SK-N-SH (cell line): ENCODE results near the gene NOTCH1.

ENCODE experiments used
- EZH2phosphoT487 ChIP-seq: fragments of 200-600 bp; sonication (generic); IDR thresholded peaks from 2 replicates; pipeline ENCODE4 v1.6.1; 2017; ENCODE audit warnings: low read depth, mixed run types, mild to moderate bottlenecking, antibody characterized with exemption, moderate library complexity, borderline replicate concordance
- FOXJ3 ChIP-seq: sonication (generic); formaldehyde crosslinking; IDR thresholded peaks from 2 replicates; pipeline ENCODE4 v1.5.1; 2020; ENCODE audit warnings: mild to moderate bottlenecking, missing genetic modification reagents
- GABPA ChIP-seq: IDR thresholded peaks from 2 replicates; pipeline ENCODE4 v1.4.0; 2012; ENCODE audit warnings: low read depth, mild to moderate bottlenecking
- POLR2AphosphoS5 ChIP-seq: IDR thresholded peaks from 2 replicates; pipeline ENCODE4 v1.6.1; 2012; ENCODE audit warnings: low read depth, low read length
- SMC3 ChIP-seq: IDR thresholded peaks from 2 replicates; pipeline ENCODE4 v1.6.1; 2012; ENCODE audit warnings: low read depth, low read length, improper control_type of control experiment
- TF ChIP-seq, protein P1 (sequence below): fragments of 200-600 bp; sonication (generic); IDR thresholded peaks from 2 replicates; pipeline ENCODE4 v1.6.1; 2017; ENCODE audit warnings: antibody characterized with exemption, mild to moderate bottlenecking, moderate library complexity
- TF ChIP-seq, protein P2 (sequence below): IDR thresholded peaks from 2 replicates; pipeline ENCODE4; 2012
- TF ChIP-seq, protein P3 (sequence below): IDR thresholded peaks from 2 replicates; pipeline ENCODE4 v1.6.1; 2012; ENCODE audit warnings: mild to moderate bottlenecking, low read depth, low read length, moderate library complexity
- TF ChIP-seq, protein P4 (sequence below): IDR thresholded peaks from 2 replicates; pipeline ENCODE4 v1.4.0; 2012; ENCODE audit warnings: low read depth

DNA sequence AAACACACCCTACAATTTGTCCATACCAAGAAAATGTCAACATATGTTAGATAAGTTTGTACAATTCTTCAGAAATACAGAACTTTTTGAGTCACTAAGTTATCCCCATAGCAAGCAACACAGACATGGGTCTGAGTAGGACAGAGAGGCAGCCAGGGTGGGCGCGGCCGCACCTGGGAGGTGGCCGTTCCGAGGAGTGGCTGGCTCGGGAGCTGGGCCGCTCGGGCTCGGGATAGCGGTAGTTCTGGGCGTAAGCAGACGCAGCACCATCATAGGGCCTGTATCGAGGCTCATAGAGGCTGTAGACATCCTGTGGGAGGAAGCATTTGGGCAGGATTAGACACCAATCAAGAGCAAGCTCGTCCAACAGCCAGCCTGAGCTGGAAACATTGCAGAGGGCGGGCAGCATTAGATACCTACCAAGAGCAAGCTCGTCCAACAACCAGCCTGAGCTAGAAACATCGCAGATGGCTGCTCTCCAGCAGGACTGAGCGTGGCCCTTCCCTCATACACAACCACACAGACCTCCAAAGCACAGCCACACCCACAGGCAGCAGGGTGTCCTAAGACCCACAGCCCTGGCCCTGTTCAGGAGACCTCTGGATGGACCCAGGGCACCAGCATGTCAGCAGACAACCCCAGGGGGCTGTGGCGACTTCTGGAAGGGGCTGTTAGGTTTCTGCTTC is 73.9 kb downstream of the NOTCH1 start:
- TF ChIP-seq, protein P1, sequence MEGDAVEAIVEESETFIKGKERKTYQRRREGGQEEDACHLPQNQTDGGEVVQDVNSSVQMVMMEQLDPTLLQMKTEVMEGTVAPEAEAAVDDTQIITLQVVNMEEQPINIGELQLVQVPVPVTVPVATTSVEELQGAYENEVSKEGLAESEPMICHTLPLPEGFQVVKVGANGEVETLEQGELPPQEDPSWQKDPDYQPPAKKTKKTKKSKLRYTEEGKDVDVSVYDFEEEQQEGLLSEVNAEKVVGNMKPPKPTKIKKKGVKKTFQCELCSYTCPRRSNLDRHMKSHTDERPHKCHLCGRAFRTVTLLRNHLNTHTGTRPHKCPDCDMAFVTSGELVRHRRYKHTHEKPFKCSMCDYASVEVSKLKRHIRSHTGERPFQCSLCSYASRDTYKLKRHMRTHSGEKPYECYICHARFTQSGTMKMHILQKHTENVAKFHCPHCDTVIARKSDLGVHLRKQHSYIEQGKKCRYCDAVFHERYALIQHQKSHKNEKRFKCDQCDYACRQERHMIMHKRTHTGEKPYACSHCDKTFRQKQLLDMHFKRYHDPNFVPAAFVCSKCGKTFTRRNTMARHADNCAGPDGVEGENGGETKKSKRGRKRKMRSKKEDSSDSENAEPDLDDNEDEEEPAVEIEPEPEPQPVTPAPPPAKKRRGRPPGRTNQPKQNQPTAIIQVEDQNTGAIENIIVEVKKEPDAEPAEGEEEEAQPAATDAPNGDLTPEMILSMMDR, result no peak
- TF ChIP-seq, protein P2, sequence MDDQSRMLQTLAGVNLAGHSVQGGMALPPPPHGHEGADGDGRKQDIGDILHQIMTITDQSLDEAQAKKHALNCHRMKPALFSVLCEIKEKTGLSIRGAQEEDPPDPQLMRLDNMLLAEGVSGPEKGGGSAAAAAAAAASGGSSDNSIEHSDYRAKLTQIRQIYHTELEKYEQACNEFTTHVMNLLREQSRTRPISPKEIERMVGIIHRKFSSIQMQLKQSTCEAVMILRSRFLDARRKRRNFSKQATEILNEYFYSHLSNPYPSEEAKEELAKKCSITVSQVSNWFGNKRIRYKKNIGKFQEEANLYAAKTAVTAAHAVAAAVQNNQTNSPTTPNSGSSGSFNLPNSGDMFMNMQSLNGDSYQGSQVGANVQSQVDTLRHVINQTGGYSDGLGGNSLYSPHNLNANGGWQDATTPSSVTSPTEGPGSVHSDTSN, result no peak
- TF ChIP-seq SMC3 (no peak), GABPA (no peak), EZH2phosphoT487 (no peak), FOXJ3 (CRISPR knock-in tag) (no peak), POLR2AphosphoS5 (no peak)
- TF ChIP-seq, protein P3, sequence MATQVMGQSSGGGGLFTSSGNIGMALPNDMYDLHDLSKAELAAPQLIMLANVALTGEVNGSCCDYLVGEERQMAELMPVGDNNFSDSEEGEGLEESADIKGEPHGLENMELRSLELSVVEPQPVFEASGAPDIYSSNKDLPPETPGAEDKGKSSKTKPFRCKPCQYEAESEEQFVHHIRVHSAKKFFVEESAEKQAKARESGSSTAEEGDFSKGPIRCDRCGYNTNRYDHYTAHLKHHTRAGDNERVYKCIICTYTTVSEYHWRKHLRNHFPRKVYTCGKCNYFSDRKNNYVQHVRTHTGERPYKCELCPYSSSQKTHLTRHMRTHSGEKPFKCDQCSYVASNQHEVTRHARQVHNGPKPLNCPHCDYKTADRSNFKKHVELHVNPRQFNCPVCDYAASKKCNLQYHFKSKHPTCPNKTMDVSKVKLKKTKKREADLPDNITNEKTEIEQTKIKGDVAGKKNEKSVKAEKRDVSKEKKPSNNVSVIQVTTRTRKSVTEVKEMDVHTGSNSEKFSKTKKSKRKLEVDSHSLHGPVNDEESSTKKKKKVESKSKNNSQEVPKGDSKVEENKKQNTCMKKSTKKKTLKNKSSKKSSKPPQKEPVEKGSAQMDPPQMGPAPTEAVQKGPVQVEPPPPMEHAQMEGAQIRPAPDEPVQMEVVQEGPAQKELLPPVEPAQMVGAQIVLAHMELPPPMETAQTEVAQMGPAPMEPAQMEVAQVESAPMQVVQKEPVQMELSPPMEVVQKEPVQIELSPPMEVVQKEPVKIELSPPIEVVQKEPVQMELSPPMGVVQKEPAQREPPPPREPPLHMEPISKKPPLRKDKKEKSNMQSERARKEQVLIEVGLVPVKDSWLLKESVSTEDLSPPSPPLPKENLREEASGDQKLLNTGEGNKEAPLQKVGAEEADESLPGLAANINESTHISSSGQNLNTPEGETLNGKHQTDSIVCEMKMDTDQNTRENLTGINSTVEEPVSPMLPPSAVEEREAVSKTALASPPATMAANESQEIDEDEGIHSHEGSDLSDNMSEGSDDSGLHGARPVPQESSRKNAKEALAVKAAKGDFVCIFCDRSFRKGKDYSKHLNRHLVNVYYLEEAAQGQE, result no peak
- TF ChIP-seq, protein P4, sequence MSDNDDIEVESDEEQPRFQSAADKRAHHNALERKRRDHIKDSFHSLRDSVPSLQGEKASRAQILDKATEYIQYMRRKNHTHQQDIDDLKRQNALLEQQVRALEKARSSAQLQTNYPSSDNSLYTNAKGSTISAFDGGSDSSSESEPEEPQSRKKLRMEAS, result no peak
